WTC11 (cell line): ENCODE results near the gene CACNG4. TPM values are rescaled to one million over a fixed set of nuclear protein-coding genes. Genes with fewer than 3 reads are reported as not detected.
A peak's percentile ranks its signal among the peaks of the same experiment; 100 is the strongest.

Experiments used
- ATAC-seq: fragments of 200-7000 bp; cut with Tn5 transposase; 2 replicates; pipeline ENCODE4 v1.10.0; 2021; ENCODE audit warnings: mild to moderate bottlenecking, moderate library complexity
- CTCF ChIA-PET: fragments of 300-600 bp; sonication (Branson Sonifier 250); formaldehyde crosslinking; loops from one replicate; lab custom pipeline; 2021; ENCODE audit warnings: antibody characterized with exemption; lab: Charles Lee
- POLR2A ChIA-PET: fragments of 350-600 bp; sonication (Branson Sonifier 250); formaldehyde crosslinking; loops from one replicate; lab custom pipeline; 2021; ENCODE audit warnings: antibody characterized with exemption; lab: Charles Lee
- DNase-seq: peaks from one replicate; pipeline ENCODE4 v3.0.0; 2021; ENCODE audit warnings: low spot score
- H3K27ac Mint-ChIP-seq: 2 replicates; pipeline ENCODE4 v1.8.0; 2021; ENCODE audit warnings: mixed read lengths
- H3K27me3 Mint-ChIP-seq: 2 replicates; pipeline ENCODE4 v1.8.0; 2021; ENCODE audit warnings: low read depth, mild to moderate bottlenecking, moderate library complexity, mixed read lengths
- H3K36me3 Mint-ChIP-seq: 2 replicates; pipeline ENCODE4 v1.8.0; 2021; ENCODE audit warnings: mixed read lengths
- H3K4me1 Mint-ChIP-seq: 2 replicates; pipeline ENCODE4 v1.8.0; 2022; ENCODE audit warnings: mixed read lengths
- H3K4me3 Mint-ChIP-seq: 2 replicates; pipeline ENCODE4 v1.8.0; 2021; ENCODE audit warnings: mild to moderate bottlenecking, moderate library complexity, mixed read lengths
- H3K9me3 Mint-ChIP-seq: 2 replicates; pipeline ENCODE4 v1.8.0; 2021; ENCODE audit warnings: mixed read lengths
- ATF1 ChIP-seq: sonication (generic); formaldehyde crosslinking; IDR thresholded peaks from 2 replicates; pipeline ENCODE4 v1.8.1; 2023; ENCODE audit warnings: mild to moderate bottlenecking, moderate library complexity, missing genetic modification reagents
- NFATC4 ChIP-seq: fragments of 250-450 bp; sonication (Bioruptor Pico); IDR thresholded peaks from 2 replicates; pipeline ENCODE4 v1.9.0; 2021; ENCODE audit warnings: mild to moderate bottlenecking
- RORB ChIP-seq: fragments of 250-450 bp; sonication (Bioruptor Pico); IDR thresholded peaks from 2 replicates; pipeline ENCODE4 v1.9.0; 2021; ENCODE audit warnings: mild to moderate bottlenecking
- SP1 ChIP-seq: sonication (generic); formaldehyde crosslinking; conservative IDR thresholded peaks from 2 replicates; pipeline ENCODE4 v1.8.1; 2022; ENCODE audit warnings: missing genetic modification reagents
- TP53 ChIP-seq: sonication (generic); formaldehyde crosslinking; IDR thresholded peaks from 2 replicates; pipeline ENCODE4 v1.8.1; 2023; ENCODE audit warnings: mild to moderate bottlenecking, missing genetic modification reagents
- ZNF671 ChIP-seq: fragments of 250-450 bp; sonication (Bioruptor Pico); IDR thresholded peaks from 2 replicates; pipeline ENCODE4 v1.8.0; 2021; ENCODE audit warnings: mild to moderate bottlenecking
- total RNA-seq: library from RNA; stranded (reverse); gene quantifications from 3 replicates; pipeline ENCODE4 v1.2.3, GENCODE V29; 2021
- TF ChIP-seq, protein P1 (sequence below): sonication (generic); formaldehyde crosslinking; IDR thresholded peaks from 2 replicates; pipeline ENCODE4 v1.8.0; 2023; ENCODE audit warnings: missing genetic modification reagents, mild to moderate bottlenecking, borderline replicate concordance
- TF ChIP-seq, protein P2 (sequence below): fragments of 250-450 bp; sonication (Bioruptor Pico); IDR thresholded peaks from 2 replicates; pipeline ENCODE4 v1.9.0; 2021; ENCODE audit warnings: mild to moderate bottlenecking, borderline replicate concordance
- TF ChIP-seq, protein P3 (sequence below): sonication (generic); formaldehyde crosslinking; IDR thresholded peaks from 2 replicates; pipeline ENCODE4 v1.8.0; 2023; ENCODE audit warnings: missing genetic modification reagents

The CACNG4 gene
- total RNA-seq, 1 experiment from 2014 or later: 3.4 TPM

DNA sequence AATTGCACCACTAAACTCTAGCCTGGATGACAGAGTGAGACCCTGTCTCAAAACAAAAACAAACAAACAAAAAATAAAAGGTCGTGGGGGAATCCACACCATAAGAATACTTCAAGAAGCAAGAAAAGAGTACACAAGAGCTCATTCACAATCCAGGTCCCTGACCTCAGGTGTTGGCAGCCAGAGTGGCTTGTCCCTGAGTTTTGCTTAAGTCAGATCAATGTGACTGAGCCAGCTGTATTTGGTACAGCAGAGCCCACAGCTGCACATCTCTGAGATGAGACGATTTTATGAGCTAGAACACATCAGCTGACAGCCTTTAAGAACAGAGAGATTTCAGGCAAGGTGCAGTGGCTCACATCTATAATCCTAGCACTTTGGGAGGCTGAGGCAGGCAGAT lies 102.2 kb downstream of the CACNG4 start (continued):
- TF ChIP-seq, protein P1, sequence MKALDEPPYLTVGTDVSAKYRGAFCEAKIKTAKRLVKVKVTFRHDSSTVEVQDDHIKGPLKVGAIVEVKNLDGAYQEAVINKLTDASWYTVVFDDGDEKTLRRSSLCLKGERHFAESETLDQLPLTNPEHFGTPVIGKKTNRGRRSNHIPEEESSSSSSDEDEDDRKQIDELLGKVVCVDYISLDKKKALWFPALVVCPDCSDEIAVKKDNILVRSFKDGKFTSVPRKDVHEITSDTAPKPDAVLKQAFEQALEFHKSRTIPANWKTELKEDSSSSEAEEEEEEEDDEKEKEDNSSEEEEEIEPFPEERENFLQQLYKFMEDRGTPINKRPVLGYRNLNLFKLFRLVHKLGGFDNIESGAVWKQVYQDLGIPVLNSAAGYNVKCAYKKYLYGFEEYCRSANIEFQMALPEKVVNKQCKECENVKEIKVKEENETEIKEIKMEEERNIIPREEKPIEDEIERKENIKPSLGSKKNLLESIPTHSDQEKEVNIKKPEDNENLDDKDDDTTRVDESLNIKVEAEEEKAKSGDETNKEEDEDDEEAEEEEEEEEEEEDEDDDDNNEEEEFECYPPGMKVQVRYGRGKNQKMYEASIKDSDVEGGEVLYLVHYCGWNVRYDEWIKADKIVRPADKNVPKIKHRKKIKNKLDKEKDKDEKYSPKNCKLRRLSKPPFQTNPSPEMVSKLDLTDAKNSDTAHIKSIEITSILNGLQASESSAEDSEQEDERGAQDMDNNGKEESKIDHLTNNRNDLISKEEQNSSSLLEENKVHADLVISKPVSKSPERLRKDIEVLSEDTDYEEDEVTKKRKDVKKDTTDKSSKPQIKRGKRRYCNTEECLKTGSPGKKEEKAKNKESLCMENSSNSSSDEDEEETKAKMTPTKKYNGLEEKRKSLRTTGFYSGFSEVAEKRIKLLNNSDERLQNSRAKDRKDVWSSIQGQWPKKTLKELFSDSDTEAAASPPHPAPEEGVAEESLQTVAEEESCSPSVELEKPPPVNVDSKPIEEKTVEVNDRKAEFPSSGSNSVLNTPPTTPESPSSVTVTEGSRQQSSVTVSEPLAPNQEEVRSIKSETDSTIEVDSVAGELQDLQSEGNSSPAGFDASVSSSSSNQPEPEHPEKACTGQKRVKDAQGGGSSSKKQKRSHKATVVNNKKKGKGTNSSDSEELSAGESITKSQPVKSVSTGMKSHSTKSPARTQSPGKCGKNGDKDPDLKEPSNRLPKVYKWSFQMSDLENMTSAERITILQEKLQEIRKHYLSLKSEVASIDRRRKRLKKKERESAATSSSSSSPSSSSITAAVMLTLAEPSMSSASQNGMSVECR (CRISPR knock-in tag): no peak

DNA sequence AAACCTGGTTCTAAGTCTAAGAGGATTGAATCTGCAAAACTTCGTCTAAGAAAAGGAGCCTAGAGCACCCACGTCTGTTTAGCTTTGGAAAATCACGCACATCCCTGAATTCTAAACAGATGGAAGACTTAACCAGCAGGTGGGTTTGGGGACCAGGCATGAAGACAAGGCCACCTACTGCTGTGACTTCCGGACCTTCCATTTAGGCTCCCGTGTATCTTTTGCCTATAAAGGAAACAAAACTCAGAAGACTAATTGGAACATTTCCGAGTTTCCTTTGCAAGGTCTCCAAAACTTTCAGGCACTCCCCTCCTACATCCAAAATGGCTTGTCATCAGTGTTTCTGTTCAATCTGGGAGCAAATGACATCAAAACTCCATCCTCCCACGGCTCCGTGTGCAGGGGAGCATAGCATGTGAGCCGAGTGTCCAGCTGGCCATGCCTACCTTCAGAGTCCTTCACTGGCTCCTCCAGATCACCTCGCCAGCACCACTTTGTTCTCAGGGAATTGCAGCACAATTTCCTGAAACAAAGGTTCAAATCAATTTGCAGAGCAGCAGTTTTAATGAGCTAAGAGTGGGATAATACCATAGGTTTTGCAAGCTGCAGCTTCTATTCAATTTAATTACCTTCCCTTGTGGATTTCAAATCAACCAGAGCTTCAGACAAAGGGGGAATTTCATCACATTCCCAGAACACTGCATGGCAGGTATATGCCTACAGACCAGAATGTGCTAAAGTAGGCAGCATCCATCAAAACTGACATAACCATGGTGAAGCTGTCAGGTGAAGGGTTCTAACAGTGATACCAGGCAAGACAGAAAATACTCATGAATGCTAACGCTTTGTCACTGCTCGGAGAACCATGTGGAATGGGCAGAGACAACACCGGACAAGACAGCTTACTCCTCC lies 103.3 kb downstream of the CACNG4 start:
- ChIA-PET CTCF (interaction anchor here (0.5 to 2.1 kb wide), 4 partner anchors 51 to 1548 kb away, joined by 3 to 7 read pairs (median 3); no protein-coding TSS in a partner anchor), POLR2A (no interaction called here)
- ATAC-seq (no peak), DNase-seq (no peak)
- TF ChIP-seq NFATC4 (CRISPR knock-in tag): no peak
- TF ChIP-seq ATF1 (CRISPR knock-in tag): no peak
- peaks cover 5% of the 10 kb centered on the region for H3K9me3 Mint-ChIP-seq
- no peak overlapping the region for H3K4me3 Mint-ChIP-seq
- no peaks in the 10 kb centered on the region for H3K27me3 Mint-ChIP-seq
- peaks cover 9% of the 10 kb centered on the region for H3K4me1 Mint-ChIP-seq
- H3K36me3 Mint-ChIP-seq: no peaks in the 10 kb centered on the region
- H3K27ac Mint-ChIP-seq: peak overlapping the region; percentile 16; the same call in 1 of the 2 replicates

DNA sequence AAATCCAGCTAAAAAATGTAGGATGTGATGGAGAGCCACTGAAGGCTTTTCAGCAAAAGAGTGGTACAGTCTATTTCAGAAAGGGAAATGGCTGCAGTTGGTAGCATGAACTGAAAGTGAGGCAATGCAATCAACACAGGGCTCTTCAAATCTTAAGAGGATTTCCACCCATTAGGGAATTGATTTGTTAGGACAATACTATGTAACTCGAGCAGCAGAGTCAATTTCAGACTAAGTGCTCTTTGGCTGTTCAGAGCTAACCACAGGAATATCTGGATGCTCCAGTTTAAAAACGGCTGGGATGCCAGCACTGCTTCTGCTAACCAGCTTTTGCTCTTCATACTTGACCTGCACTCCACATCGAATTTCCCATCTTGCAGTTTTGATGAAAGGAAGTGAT lies 104.5 kb downstream of the CACNG4 start:
- no peak for DNase-seq
- no peak for TF ChIP-seq TP53 (CRISPR knock-in tag)
- TF ChIP-seq, protein P2, sequence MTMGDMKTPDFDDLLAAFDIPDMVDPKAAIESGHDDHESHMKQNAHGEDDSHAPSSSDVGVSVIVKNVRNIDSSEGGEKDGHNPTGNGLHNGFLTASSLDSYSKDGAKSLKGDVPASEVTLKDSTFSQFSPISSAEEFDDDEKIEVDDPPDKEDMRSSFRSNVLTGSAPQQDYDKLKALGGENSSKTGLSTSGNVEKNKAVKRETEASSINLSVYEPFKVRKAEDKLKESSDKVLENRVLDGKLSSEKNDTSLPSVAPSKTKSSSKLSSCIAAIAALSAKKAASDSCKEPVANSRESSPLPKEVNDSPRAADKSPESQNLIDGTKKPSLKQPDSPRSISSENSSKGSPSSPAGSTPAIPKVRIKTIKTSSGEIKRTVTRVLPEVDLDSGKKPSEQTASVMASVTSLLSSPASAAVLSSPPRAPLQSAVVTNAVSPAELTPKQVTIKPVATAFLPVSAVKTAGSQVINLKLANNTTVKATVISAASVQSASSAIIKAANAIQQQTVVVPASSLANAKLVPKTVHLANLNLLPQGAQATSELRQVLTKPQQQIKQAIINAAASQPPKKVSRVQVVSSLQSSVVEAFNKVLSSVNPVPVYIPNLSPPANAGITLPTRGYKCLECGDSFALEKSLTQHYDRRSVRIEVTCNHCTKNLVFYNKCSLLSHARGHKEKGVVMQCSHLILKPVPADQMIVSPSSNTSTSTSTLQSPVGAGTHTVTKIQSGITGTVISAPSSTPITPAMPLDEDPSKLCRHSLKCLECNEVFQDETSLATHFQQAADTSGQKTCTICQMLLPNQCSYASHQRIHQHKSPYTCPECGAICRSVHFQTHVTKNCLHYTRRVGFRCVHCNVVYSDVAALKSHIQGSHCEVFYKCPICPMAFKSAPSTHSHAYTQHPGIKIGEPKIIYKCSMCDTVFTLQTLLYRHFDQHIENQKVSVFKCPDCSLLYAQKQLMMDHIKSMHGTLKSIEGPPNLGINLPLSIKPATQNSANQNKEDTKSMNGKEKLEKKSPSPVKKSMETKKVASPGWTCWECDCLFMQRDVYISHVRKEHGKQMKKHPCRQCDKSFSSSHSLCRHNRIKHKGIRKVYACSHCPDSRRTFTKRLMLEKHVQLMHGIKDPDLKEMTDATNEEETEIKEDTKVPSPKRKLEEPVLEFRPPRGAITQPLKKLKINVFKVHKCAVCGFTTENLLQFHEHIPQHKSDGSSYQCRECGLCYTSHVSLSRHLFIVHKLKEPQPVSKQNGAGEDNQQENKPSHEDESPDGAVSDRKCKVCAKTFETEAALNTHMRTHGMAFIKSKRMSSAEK (CRISPR knock-in tag): no peak
- TF ChIP-seq, protein P3, sequence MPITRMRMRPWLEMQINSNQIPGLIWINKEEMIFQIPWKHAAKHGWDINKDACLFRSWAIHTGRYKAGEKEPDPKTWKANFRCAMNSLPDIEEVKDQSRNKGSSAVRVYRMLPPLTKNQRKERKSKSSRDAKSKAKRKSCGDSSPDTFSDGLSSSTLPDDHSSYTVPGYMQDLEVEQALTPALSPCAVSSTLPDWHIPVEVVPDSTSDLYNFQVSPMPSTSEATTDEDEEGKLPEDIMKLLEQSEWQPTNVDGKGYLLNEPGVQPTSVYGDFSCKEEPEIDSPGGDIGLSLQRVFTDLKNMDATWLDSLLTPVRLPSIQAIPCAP: no peak
- no peak for TF ChIP-seq RORB
- TF ChIP-seq ZNF671 (CRISPR knock-in tag): no peak
- TF ChIP-seq, all 79 proteins: peak for 0
- no peaks in the 10 kb centered on the region for H3K9me3 Mint-ChIP-seq
- no peak overlapping the region; the same call in 1 of the 2 replicates for H3K27ac Mint-ChIP-seq
- ATAC-seq: no peak
- CTCF ChIA-PET: interaction anchor here (0.7 to 2.1 kb wide), 2 partner anchors 53 to 1547 kb away, joined by 3 to 7 read pairs; no protein-coding TSS in a partner anchor
- peaks cover 3% of the 10 kb centered on the region; the same call in 1 of the 2 replicates for H3K36me3 Mint-ChIP-seq
- POLR2A ChIA-PET: no interaction called here
- H3K27me3 Mint-ChIP-seq: no peaks in the 10 kb centered on the region
- no peak overlapping the region for H3K4me3 Mint-ChIP-seq
- peaks cover 9% of the 10 kb centered on the region for H3K4me1 Mint-ChIP-seq

DNA sequence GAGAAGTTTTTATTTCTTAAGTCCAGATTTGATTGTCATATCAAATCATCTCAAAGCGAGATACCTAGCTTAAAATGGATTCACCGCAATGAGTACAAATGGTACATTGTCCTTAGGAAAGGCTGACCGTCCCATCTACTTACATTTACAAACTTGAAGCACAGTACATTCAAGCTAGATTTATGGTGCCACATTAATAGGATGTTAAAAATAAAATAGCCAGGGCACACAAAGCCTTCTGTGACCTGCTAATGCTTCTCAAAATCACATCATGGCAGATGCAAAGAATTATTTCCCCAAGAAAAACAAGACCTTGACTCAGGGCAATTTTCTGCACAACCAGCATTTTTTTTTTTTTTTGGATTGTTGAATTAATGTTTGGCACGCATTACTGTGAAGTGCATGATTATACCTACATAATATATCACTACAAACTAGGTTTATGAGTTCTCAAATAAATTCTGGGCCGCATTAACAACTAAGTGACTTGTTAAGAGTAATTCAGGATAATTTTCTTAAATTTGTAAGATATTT lies 105.2 kb downstream of the CACNG4 start:
- no peaks in the 10 kb centered on the region for H3K27me3 Mint-ChIP-seq
- ChIA-PET POLR2A (no interaction called here), CTCF (interaction anchor here (2.1 kb wide), 1 partner anchor 53 kb away, joined by 7 read pairs; no protein-coding TSS in a partner anchor)
- no peak overlapping the region for H3K27ac Mint-ChIP-seq
- DNase-seq (no peak), ATAC-seq (no peak)
- no peak for TF ChIP-seq SP1
- H3K36me3 Mint-ChIP-seq: peaks cover 3% of the 10 kb centered on the region; the same call in 1 of the 2 replicates
- H3K4me3 Mint-ChIP-seq: no peak overlapping the region
- H3K4me1 Mint-ChIP-seq: peaks cover 9% of the 10 kb centered on the region
- no peaks in the 10 kb centered on the region for H3K9me3 Mint-ChIP-seq
